ENCODE data around the gene THSD8.

- TF ChIP-seq CTCF (IDR thresholded peaks at IDR 0.05) (no peak), POLR2A (IDR thresholded peaks at IDR 0.05) (peak in 1 of 2 donors; percentile 30)
Observed at GRCh38 chr19:12786141-12786870, 15.6 kb upstream of the THSD8 start.
